NCI-H2107 treated with DMSO at 0.1 percent for 48 hours (cell line): ENCODE measurements around the gene TRPM4.
"Not testable (repeated sequence)": the region's sequence is repeated elsewhere in the genome, so short reads cannot be mapped to it uniquely, and the experiment has no call there.

Experiments
- DNase-seq: peaks from one replicate; lab custom pipeline; 2025; ENCODE audit not compliant: unreplicated experiment; lab: John Stamatoyannopoulos, UW

TRPM4 gene

DNA sequence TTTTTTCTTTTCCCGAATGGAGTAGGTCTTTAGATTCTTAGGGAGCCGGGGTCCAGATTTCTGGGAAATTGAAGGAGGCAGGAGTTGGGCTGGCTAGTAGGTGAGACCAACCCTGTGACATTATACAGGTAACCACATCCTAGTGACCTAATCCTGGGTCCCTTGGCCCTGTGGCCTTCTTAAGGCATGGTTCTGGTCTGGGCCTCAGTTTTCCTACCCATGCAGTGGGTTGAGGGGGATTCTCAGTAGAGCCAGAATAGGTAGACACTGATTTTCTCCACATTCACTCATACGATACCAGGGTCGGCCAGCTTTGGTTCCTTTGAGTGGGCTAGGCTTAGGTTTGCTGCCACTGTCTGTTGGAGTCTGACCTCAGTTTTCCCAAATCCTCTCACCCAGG, 31.0 kb upstream of the TRPM4 start:
- DNase-seq: no peak

DNA sequence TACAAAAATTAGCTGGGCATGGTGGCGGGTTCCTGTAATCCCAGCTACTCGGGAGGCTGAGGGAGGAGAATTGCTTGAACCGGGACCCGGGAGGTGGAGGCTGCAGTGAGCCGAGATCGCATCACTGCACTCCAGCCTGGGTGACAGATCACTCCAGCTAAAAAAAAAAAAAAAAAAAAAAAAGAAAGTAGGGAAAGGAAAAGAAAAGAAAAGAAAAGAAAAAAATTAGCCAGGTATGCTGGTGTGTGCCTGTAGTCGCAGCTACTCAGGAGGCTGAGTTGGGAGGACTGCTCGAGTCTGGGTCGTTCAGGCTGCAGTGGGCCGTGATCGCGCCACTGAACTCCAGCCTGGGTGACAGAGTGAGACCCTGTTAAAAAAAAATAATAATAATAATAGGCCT, 30.4 kb upstream of the TRPM4 start:
- not testable (repeated sequence) for DNase-seq

DNA sequence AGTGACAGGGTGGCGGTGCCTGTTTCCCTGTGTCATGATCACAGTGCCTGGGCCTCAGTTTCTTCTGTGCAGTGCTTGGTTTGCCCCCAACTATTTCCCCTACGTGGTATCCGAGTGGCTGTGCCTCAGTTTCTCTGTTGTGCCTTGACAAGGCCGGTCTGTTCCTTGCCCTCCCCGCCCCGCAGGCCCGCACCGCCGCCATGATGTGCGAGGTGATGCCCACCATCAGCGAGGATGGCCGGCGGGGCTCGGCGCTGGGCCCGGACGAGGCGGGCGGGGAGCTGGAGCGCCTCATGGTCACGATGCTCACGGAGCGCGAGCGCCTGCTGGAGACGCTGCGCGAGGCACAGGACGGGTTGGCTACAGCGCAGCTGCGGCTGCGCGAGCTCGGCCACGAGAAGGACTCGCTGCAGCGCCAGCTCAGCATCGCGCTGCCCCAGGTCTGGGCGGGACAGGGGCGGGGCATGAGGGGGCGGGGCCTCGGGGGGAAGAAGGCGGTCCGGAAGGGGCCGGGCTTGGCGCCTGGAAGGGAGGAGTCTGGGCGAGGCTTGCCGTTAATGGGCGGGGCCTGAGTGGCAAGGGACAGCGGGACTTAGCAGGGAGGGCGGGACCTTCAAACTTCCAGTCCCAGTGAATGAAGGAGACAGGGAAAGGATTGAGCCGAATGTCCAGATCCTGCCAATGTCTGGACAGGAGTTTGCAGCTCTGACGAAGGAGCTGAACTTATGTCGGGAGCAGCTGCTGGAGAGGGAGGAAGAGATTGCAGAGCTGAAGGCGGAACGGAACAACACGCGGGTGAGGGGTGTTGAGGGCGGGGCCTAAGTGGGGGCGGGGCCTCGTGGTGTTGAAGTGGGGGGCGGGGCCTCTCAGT, 29.7 kb upstream of the TRPM4 start:
- DNase-seq: peak; percentile 67

DNA sequence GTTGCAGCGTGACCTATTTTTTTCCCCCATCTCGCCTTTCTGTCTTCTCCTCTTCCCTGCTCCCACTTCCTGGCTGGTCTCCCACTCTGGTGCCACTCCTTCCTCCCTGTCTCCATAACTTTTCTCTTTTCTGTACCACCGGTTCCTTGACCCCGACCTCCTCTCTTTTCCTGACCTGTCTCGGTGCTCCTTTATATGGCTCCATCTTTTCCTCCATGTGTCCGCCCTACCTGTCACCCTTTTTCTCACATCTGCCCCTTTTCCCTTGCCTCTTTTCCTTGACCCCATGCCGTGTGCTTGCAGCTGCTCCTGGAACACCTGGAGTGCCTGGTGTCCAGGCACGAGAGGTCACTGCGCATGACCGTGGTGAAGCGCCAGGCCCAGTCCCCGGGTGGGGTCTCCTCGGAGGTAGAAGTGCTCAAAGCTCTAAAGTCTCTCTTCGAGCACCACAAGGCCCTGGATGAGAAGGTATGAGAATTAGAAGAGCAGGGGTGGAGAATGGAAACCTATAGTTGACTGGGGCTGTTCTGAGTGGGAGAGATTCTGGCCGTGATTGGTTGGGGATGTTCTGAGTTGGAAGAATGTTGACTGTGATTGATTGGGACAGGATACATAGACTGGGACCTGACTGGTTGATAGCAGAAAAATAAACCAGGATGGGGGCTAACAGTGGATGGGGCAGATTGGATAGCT, 28.9 kb upstream of the TRPM4 start:
- no peak for DNase-seq

DNA sequence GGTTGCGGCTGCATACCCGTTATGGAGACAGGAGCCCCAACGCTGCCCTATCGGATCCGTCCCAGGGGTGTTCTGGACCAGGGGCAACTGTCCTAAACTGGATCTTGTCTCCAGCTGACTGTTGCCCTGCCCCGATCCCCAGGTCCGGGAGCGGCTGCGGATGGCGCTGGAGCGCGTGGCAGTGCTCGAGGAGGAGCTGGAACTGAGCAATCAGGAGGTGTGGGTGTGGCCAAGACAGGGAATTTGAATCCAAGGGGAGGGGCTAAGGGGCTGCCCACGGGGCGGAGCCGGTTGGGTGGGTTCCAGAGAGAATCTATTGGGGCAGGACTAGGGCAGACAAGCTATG, 28.4 kb upstream of the TRPM4 start:
- no peak for DNase-seq

DNA sequence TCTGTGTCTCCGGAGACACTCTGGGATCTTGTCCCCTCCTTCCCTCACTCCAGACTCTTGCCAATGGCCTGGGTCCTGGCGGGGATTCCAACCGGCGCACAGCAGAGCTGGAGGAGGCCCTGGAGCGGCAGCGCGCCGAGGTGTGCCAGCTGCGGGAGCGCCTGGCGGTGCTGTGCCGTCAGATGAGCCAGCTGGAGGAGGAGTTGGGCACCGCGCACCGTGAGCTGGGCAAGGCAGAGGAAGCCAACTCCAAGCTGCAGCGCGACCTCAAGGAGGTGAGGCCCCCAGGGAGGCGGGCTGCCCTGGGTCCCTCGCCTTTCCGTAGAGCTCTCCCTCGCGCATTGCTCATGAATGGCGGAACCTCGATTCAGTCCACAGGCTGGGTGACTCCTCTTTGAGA, 27.3 kb upstream of the TRPM4 start:
- no peak for DNase-seq

DNA sequence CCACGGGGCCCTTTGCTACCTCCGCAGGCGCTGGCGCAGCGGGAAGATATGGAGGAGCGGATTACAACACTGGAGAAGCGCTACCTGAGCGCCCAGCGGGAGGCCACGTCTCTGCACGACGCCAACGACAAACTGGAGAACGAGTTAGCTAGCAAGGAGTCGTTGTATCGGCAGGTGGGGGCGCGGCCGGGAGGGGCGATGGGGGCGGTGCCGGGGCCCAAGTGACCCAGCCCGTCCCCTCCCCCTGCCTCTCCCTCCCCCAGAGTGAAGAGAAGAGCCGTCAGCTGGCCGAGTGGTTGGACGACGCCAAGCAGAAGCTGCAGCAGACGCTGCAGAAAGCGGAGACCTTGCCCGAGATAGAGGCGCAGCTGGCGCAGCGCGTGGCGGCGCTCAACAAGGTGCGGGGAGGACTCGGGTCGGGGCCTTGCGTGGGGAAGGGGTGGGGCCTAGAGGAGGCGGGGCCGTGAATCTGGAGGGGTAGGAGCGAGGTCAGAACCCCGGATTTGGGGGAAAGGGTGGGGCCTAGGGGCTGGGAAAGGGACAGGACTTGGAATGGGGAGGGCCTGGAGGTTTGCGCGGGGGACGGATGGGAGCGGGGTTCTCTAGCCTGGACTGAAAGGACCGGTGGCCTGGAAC, 24.5 kb upstream of the TRPM4 start:
- DNase-seq: no peak

DNA sequence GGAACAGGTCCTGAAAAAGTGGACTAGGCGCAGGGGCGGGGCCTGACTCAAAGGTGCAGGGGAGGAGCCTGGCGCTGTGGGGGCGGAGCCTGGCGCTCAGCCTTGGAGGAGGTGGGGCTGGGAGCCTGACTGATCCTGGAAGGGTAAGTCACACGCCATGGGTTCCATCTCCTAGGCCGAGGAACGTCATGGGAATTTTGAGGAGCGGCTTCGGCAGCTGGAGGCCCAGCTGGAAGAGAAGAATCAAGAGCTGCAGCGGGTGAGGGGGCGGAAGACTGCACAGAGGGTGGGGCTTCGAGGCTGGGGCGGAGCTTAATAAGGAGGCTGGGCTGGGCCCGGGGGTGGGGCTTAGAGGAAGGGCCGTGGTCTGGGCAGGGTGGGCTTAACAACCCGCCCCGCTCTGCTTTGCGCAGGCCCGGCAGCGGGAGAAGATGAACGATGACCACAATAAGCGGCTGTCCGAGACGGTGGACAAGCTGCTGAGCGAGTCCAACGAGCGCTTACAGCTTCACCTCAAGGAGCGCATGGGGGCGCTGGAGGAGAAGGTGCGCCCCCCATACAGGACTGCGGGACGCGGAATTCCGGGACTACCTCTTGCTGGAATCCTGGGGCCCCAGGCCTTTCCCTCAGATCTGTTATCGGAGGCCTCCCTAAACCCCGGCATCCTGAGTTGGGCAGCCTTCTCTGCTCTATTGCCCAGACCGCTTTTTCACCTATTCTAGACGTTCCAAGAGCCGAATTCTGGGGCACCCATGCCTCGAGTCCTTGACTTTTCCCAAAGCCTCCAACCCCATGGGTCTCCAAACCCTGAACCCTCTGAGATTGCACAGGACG, 23.8 kb upstream of the TRPM4 start:
- no peak for DNase-seq

DNA sequence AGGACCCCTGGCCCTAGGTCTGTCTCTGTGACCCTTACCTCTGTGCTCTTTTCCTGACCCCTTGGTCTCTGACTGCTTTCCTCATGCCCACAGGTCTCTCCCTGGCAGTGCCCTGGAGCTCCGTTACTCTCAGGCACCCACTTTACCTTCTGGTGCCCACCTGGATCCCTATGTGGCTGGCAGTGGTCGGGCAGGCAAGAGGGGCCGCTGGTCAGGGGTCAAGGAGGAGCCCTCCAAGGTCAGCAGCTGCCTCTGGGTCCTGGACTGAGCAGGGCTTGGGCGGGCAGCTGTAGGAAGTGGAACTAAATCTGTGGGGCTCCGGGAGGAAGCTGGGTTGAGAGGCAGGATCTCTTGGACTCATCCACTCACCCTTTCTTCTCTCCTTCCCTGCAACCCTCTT, 21.9 kb upstream of the TRPM4 start:
- no peak for DNase-seq

DNA sequence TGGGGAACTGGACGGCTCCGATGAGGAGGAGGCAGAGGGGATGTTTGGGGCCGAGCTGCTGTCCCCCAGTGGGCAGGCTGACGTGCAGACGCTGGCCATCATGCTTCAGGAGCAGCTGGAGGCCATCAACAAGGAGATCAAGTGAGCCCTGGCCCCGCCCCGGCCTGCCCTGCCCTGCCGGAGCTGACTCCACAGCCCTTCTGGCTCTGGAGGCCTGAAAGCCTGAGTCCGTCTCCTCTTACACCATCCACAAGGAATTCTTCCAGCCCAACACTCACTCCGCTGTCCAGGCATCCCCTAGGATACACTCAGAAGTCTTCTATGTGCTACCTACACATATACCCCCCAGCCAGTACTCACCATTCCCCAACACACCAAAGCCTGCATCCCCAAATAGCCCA, 20.8 kb upstream of the TRPM4 start:
- DNase-seq: no peak

DNA sequence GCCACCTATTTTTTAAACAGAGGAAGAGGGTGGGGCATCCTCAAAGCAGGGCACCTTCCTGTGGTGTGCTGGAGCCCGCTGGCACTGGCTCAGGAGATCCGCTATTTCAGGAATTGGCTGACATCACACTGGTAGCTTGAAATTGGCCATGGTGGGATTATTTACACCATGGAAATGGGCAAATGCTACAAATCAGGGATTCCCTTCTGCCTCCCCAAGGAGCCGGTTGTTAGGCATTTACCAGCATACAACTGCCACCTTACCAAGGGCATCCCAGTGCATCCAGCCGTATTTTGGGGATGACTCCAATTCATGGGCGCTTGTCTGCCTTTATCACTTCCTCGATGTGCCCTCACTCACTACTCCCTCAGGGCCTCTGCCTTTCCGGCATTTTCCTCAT, 16.6 kb upstream of the TRPM4 start:
- DNase-seq: no peak

DNA sequence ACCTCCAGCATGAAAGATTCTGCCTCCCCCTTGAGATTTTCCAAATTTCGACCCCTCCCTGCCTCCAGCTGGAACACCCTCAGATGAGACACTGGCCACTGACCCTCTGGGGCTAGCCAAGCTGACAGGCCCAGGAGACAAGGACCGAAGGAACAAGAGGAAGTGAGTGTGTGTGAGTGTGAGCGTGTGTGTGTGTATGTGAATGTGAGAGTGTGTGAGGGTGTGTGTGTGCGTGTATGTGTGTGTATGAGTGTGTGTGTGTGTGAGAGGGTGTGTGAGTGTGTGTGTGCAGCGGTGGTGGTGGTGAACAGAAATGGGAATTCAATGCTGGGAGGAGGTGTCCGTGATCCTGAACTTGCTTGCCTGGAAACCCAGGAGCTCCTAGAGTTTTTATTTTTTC, 16.2 kb upstream of the TRPM4 start:
- no peak for DNase-seq

DNA sequence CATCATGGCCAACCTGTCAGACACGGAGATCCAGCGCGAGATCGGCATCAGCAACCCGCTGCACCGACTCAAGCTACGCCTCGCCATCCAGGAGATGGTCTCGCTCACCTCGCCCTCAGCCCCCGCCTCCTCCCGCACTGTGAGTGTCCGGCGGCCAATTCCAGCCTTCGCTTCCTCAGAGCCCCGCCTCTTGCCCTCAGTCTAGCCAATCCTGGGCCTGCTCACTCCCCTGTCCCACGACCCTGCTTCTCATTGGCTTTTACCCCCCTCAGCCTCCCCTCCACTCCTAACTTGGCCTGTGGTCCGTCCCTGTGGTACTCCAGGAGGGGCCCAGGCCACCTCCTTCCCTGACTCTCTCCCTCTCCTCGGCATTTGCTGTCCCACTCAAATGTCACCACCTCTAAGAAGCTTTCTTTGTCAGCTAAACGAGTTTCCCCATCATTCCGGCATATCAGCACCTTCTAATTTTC, 14.7 kb upstream of the TRPM4 start:
- no peak for DNase-seq

DNA sequence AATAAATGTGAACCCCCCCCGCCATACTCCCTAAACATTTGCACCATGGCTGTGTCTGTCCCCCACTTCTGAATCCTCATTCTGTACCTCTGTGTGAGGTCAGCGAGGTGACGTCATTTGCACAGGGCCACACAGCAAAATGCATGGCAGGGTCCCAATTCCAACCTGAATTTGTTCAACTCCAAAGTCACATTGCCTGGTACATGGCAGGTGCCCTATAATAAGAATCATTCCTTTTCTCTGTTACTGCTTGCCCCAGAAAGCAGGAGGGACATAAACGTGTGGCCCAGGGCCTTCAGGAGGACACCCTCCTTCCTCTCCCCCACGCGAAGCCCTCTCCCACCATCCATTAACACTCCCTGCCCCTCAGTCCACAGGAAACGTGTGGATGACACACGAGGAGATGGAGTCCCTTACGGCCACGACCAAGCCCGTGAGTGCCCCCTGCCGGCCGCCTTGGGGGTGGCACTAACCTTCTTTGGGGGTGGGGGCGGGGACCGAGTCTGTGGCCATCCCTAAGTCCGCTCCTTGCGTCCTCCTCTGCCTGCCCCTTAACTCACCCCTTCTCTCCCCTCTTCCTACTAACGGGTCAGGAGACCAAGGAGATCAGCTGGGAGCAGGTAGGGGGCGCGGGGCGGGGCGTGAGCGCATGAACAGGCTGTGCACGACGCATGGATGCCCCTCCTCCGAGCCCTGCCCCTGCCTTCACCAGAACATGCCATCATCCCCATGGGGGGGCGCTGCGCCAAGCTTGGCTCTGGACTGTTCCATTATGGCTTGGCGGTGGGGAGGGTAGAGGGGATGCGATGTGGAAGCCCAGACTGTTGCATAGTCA, 11.8 kb upstream of the TRPM4 start:
- no peak for DNase-seq

DNA sequence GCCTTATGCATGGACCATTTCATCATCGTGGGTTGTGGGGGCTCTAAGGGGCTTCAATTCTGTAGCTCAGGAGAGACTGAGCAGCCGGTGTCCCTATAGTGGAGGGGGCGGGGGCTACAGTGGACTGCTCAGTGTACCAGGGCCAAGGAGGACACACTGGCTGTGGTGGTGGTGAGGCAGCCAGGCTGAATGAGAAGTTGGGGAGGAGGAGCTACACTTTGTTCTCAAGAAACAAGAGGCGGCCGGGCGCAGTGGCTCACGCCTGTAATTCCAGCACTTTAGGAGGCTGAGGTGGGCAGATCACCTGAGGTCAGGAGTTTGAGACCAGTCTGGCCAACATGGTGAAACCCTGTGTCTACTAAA, 11.2 kb upstream of the TRPM4 start:
- DNase-seq: not testable (repeated sequence)

DNA sequence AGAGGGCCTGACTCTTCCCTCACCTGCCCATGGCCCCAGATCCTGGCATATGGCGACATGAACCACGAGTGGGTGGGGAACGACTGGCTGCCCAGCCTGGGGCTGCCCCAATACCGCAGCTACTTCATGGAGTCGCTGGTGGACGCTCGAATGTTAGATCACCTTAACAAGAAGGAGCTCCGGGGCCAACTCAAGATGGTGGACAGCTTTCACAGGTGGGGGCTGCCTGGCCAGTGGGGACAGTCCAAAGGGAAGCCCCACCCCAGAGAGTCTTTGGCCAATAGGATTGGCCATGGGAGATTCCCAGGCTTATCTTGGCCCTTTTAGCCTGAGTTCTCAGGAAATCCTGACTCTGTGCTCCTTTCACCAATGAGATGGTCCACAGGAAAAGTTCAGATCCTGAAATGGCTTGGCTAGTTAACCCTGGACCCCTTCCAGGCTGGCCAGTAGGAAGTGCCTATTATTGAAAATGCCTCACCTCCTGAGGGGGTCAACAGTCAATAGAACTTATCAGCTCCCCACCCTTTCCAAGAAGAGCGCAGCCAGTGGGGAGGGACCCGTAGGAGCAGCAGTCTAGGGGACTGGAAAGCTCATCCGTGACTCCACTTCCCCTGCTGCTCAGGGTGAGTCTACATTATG, 9.4 kb upstream of the TRPM4 start:
- no peak for DNase-seq

DNA sequence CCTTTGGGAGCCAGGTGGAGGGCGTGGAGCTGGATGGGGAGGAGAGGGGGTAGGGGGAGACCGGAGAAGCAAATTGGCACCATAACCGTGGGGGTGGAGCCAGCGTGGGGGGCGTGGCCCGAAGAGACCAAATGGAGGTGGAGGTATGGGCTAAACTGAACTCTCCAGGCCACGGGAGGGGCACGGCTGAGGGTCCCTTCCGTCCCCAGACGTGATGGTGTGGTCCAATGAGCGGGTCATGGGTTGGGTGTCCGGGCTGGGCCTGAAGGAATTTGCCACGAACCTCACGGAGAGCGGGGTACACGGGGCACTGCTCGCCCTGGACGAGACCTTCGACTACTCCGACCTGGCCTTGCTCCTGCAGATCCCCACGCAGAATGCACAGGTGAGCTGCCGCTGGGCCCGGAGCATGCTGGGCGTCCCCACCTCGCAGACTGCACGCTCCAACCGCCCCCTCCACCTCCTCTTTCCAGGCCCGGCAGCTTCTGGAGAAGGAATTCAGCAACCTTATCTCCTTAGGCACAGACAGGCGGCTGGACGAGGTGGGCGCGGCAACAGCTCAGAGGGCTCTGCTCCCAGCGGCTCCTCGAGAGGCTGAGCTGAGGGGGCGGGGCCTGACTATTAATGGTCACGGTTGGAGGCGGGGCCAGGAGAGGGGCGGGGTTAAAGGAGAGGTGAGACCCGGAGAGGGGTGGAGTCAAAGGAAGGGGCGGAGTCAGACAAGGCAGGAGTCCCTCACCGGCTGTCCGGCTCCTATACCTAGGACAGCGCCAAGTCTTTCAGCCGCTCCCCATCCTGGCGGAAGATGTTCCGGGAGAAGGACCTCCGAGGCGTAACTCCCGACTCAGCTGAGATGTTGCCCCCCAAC, 8.6 kb upstream of the TRPM4 start:
- peak; percentile 80 for DNase-seq

DNA sequence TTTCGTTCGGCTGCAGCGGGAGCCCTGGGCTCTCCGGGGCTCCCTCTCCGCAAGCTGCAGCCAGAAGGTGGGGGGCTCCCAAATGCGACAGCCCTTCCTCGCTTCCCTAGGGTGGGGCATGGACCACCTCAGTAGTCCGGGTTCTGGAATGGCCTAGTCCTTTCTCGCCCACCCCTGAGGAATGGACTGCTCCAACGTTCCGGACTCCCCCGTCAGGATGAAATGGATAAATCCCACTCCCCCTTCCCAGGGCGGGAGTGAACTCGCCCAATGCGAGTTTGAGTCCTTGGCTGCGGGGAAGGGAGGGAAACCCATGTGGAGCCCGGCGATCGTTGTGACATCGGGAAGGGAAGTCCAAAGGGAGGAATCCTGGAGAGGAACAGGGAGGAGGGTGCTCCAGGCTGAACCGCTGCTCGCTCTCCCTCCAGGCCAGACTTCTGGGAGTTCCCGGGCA, 7.9 kb upstream of the TRPM4 start:
- peak; percentile 25 for DNase-seq
